GM15510 (cell line): ENCODE results near the gene COG5.

ENCODE experiments used
- POLR2A ChIP-seq: IDR thresholded peaks from 3 replicates; pipeline ENCODE4 v1.6.1; 2011; ENCODE audit warnings: borderline replicate concordance; ENCODE audit not compliant: insufficient read length; ENCODE audit errors: extremely low read depth

The COG5 gene

DNA sequence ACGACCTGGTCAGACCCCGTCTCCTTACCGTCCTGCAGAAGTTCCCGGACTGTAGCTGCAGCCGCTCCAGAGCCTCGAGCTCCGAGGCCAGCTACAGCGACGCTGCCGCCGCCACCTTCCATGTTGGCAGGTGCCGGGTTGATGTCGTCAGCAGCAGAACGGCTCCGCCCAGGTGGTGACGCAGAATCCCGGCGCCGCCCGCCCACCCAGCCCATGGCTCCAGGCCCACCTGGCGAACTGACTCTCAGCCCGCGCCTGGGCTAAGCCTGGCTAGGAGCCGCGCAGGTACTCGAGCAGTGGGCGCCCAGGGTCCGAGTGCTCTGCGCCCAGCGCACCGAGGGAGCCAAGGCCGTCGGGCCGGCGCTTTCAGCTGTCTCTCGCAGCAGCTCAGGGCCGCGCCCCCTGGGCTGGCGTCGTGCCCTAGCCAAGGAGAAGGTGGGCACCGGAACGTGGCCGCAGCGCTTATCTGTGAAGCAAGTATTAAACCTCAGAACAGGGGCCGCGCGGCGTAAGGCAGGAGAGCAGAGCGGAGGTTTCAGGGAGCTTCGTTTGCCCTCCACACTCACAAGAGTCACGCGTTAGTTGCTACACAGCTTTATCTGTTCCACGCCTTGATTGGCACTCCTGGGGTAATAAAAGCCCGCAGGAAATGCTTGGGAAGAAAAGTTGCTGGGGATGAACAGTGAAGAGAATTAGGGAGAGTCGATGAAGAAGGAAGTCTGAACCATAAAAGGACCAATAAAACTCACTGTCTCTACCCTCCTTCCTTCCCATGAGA lies at the start of gene COG5, which contains the start of gene DUS4L:
COG5 (minus strand) TSS at position 146 of the 778 bp plus-strand sequence; CDS start at position 122, 24 bp downstream.
DUS4L (plus strand) TSS at position 197 of the 778 bp plus-strand sequence. CDS start 3,100 bp downstream, outside the sequence.
- peak; percentile 89 for TF ChIP-seq POLR2A

DNA sequence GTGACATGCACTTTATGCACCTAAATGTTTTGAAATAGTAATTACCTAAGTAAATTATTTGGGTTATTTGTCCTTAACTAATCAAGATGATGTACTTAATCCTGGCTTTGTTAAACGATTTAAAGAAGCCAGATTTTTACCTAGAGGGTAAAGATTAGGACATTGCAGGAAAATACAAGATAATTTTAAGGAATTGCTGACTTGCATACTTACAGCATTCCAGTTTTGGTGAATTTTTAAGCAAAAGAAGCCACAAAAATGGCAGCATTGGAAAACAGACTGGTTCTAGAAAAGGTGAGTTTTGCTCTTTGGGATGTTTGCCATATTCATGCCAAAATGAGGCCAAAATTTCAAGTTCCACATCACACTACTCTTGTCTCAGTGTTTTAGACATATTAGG lies 49.7 kb upstream of the COG5 start:
- no peak for TF ChIP-seq POLR2A

DNA sequence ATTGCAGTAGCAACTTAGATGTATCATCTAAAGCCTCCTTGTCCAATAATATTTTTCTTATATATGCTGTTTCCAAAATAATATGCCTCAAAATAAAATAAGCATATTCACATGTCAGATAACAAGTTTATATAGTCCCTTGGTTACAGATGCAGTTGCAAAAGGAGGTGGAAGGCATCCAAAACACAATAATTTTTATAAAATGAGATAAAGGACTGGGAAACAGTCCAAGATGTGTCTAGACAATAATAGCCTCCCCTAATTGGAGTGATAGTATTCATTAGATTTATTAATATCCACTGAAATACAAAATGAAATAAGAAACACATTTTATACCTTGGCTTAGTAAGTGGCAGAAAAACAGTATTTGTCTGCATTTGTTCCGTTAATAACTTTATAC lies 46.6 kb upstream of the COG5 start:
- no peak for TF ChIP-seq POLR2A

DNA sequence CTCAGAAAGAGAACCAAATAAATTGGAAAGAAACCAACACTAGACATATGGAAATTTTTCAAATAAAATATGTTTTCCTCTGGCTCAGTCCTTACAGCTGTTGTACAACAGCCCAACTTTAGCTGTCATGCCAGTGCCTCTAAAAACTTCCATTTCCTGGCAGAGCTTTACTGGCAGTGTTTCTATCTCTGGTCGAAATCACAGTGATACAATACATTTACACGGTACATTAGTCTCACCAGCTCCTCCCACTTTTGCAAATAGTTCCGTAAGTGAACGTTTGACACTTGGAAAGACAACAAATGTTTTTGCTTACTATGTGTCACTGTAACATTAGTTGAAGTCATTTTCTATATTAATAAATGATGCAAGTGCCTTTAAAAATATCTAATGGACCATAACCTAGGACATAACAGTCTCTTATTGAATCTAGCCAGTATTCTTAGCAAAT lies 46.1 kb upstream of the COG5 start:
- TF ChIP-seq POLR2A, result no peak

DNA sequence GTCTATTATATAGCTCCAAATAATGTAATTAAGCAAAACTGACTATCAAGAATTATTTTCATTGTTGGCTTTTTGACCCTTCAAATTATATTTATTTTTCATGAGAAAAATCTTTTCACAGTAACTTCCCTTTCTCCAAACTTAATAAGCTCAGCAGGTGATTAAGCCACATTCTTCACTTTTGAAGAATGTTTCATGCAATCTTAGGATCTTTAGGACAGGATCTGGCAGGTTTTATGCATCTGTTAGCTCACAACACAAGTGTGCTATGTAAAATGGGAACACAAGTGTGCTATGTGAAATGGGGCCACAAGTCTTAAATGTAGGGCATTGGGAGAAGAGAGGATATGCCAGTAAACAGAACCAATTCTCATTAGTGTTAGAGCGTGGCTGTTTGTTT lies 42.6 kb upstream of the COG5 start:
- no peak for TF ChIP-seq POLR2A

DNA sequence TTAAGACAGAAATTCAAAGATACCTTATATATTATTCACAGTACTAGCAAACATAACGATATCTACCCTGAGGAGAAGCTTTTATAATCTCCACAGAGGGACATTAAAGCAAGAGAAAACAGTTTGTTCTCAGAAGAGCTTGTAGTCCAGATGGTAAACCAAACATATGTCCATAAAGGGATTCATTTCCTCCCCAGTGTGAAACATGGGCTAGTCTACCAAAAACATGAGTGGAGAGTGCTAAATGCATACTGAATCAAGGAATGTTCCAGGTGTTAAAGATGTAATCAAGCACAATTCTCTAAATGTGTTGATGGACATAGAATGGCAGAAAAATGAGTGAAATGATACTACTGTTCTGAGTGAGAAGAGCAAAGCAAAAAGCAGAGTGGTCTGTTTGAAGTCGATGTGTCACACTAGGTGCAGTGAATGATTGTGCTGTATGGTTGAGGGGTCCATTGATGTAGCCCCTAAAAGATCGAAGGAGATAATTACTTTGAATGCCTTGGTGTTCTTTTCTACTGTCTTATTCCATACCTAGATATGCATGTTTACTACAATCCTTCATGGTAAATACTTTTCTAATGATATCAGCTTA lies 41.6 kb upstream of the COG5 start:
- no peak for TF ChIP-seq POLR2A

DNA sequence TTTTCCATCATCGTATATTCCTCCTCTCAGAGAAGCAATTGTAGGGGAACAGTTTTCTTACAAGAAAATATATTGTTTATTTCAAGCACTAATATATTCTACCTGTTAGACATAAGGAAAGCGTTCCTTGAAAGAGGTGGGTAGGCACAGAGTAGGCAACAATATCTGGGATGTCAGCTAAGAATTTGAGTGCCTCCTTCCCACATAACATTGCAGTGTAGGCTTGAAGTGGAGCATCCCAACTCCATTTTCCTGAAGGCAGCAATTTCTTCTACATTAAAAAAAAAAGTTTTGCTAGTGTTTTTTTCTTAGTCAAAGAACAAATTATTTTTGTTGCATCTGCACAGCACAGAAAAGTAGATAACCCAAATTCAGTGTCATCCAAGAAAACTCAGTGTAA lies 37.1 kb upstream of the COG5 start:
- TF ChIP-seq POLR2A, result no peak

DNA sequence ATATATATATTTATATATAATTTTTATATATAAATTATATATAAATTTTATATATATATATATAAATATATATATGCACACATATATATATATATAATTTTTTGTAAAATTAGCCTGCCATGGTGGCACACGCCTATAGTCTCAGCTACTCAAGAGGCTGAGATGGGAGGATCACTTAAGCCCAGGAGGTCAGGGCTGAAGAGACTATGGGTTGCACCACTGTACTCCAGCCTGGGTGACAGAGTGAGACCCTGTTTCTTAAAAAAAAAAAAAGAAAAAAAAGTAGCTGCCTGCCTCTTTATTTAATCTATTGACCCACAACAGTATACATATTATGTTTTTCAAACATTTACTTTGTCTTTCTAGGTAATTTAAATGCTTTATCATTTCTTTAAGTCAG lies 35.5 kb upstream of the COG5 start:
- no peak for TF ChIP-seq POLR2A

DNA sequence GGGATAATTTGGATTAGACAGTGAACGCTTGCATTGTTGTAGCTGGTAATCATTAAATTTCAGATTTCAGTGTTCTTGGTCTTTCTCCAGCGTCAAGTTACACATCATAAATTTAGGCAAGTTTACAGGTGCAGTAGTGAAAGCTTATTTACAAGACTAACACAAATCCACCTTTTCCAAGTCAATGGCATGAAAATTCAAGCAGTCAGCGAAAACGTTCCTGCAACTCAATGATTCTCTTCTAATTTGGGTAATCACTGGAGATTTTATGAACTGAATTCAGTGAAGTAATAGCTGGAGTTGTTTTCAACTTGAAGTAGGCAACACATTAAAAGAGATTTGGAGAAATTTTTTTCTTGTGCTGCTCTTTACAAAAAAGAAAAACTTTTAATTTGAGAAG lies 34.2 kb upstream of the COG5 start:
- TF ChIP-seq POLR2A, result no peak

DNA sequence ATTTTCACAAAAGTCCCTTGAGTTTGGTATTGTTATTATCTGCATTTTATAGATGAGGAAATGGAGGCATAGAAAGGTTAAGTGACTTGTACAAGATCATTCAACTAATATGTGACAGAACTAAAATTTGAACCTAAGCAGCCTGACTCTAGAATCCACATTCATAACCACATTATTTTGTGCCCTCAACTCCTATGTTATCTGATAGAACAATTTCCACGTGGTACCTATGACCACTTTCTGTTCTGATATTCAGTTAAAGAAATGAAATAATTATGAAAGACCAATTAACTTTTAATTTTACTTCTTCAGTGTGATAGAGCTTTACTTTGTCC lies 33.8 kb upstream of the COG5 start:
- no peak for TF ChIP-seq POLR2A

DNA sequence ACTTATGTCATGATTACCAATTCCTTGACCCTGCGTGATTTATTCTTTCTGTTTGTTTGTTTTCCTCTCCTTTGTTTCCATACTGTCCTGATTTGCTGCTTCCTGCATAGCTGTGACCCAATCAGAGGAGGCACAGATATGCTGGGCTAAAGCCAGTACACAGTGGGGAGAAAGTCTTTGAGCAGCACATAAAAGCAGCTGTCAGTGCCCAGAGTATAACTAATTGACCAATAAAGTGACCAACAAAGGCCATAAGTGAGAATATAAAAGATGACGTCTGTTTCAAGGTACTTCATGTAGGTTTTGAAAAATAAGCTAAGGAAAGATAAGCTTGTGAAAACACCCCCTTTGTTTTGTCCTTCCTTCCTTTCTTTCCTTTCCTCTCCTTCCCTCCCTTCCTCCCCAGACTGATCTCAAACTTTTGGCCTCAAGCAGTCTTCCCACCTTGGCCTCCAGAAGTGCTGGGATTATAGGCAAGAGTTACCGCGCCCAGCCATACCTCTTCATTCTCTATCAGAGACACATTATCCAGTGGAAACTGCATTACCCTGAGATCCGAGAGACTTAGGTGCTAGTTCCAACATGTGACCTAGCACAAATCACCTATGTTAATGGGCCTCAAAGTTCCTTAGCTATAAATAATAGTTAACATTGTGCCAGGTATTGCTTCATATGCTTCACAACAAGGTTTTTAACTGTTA lies 33.3 kb upstream of the COG5 start:
- no peak for TF ChIP-seq POLR2A

DNA sequence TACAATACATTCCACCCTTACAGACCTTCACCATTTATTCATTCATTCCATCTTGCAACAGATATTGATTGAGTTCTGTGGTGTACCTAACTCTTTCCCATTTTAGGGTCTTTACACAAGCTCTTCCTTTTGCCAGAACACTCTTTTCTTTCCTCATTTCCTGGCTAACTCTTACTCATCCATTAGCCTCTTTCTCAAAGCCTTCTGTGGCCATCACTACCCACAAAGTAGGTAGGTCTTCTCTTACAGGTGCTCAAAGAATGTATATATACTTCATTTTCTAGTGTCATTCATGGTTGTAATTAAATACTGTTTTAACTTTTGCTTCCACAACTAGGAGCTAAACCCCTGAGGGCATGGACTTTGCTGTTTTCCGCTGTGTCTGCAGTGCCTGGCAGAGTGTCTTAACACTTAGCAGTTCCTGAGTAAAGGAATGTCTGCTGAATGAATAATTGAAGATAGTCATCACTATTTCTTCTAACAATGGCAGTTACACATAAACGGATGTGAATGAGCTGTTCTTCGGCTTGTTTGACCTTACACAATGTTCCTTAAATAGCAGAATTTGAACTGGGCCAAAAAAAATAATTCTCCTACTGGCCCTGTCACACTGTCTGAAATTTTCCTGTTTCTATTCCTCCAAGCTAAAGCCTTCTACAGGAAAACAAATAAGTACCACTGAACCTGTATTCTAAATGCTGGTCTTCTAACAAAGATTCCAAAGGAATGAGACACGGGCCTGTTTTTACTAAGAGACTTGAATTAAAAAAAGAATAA lies 31.4 kb upstream of the COG5 start:
- no peak for TF ChIP-seq POLR2A

DNA sequence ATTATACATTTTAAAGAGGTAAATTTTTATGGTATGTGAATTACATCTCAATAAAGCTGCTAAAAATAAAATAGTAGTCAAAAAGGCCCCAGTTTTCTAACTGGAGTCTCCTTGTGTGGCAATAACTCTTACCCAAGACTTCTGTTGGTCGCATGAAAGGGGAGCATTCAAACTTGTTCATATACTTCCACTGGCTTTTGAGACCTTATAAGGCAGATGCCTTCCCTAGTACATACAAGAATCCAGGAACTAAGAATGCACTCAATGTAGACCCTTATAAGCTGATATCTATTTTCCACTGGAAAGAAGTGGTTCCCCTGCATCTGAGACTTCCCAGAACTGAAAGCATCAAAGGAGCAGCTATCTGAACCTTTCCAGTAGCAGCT lies 29.3 kb upstream of the COG5 start:
- no peak for TF ChIP-seq POLR2A

DNA sequence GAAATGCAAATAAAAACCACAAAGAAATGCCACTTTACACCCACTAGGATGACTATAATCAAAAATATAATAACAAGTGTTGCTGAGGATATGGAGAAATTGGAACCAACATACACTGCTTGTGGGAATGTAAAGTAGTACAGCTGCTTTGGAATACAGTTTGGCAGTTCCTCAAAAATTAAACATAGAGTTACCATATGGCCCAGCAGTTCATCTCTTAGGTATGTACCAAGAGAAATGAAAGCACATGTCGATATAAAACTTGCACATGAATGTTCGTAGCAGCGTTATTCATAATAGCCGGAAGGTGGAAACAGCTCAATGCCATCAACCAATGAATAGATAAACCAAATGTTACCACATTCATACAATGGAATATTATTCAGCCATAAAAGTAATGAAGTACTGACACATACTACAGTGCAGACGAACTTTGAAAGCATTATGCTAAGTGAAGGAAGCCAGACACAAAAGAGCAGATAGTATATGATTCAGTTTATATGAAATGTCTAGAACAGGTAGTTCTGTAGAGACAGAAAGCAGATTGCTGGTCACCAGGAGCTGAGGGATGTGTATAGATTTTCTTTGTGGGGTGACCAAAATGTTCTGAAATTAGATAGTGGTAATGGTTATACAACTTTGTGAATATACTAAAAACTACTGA lies 28.8 kb upstream of the COG5 start:
- no peak for TF ChIP-seq POLR2A
